ENCODE data around the gene TRIM66.

The TRIM66 gene

DNA sequence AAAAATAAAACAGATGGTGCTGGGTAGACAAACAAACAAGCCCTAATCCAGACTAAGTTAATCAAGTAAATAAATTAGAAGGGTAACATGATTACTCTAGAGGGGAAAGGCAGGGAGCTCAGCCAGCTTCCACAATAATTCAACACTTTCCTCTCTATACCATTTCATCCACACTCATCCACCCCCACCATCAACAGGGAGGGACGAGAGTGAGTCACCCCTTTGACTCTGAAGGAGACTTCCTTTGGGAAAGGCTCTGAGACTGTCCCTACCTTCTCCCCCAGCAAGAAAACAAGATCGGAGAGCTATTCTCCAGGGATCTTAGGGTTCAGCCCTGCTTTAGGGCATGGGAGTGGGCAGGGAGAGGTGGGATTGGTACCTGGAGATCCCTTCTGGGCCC is 33.1 kb downstream of the TRIM66 start:
- no peak for TF ChIP-seq TCF12 (IDR thresholded peaks at IDR 0.05; ENCODE audit: low read depth)
- TF ChIP-seq, protein P1, sequence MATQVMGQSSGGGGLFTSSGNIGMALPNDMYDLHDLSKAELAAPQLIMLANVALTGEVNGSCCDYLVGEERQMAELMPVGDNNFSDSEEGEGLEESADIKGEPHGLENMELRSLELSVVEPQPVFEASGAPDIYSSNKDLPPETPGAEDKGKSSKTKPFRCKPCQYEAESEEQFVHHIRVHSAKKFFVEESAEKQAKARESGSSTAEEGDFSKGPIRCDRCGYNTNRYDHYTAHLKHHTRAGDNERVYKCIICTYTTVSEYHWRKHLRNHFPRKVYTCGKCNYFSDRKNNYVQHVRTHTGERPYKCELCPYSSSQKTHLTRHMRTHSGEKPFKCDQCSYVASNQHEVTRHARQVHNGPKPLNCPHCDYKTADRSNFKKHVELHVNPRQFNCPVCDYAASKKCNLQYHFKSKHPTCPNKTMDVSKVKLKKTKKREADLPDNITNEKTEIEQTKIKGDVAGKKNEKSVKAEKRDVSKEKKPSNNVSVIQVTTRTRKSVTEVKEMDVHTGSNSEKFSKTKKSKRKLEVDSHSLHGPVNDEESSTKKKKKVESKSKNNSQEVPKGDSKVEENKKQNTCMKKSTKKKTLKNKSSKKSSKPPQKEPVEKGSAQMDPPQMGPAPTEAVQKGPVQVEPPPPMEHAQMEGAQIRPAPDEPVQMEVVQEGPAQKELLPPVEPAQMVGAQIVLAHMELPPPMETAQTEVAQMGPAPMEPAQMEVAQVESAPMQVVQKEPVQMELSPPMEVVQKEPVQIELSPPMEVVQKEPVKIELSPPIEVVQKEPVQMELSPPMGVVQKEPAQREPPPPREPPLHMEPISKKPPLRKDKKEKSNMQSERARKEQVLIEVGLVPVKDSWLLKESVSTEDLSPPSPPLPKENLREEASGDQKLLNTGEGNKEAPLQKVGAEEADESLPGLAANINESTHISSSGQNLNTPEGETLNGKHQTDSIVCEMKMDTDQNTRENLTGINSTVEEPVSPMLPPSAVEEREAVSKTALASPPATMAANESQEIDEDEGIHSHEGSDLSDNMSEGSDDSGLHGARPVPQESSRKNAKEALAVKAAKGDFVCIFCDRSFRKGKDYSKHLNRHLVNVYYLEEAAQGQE (IDR thresholded peaks at IDR 0.05; ENCODE audit: low read depth) = no peak
- TF ChIP-seq CEBPB (IDR thresholded peaks at IDR 0.05) = no peak
- no peak for TF ChIP-seq YY1 (IDR thresholded peaks at IDR 0.05; ENCODE audit: low read depth)
- TF ChIP-seq NFIC (IDR thresholded peaks at IDR 0.05) = no peak
- TF ChIP-seq EGR1 (IDR thresholded peaks at IDR 0.05) = no peak
- no peak for TF ChIP-seq CREB1 (IDR thresholded peaks at IDR 0.05; ENCODE audit: low read depth)
- TF ChIP-seq TEAD4 (IDR thresholded peaks at IDR 0.05) = no peak
- TF ChIP-seq, protein P2, sequence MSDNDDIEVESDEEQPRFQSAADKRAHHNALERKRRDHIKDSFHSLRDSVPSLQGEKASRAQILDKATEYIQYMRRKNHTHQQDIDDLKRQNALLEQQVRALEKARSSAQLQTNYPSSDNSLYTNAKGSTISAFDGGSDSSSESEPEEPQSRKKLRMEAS (IDR thresholded peaks at IDR 0.05) = no peak
- TF ChIP-seq RAD21 (IDR thresholded peaks at IDR 0.05; ENCODE audit: low read depth) = no peak

DNA sequence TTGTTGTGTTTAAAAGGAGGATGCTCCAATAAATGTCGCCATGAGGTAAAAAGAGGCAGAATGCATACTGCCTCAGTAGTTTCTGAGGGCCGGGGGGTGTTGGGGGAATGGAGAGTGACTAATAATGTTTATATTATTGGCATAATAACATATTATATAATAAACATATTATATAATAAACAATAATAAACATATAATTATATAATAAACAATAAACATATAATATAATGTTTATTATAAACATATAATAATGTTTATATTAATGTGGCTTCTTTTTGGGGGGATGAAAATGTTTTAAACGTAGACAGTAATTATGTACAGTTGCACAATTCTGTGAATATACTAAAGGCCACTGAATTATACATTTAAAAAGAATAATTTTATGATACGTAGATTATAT is 35.6 kb downstream of the TRIM66 start:
- TF ChIP-seq NFIC (IDR thresholded peaks at IDR 0.05) (no peak), FOXM1 (IDR thresholded peaks at IDR 0.05; ENCODE audit: borderline replicate concordance, low read depth) (no peak), CEBPB (IDR thresholded peaks at IDR 0.05) (no peak), EGR1 (IDR thresholded peaks at IDR 0.05) (no peak), ZBTB7A (IDR thresholded peaks at IDR 0.05; ENCODE audit: low read depth) (no peak), TAF1 (IDR thresholded peaks at IDR 0.05; ENCODE audit: low read depth) (no peak), CREB1 (IDR thresholded peaks at IDR 0.05; ENCODE audit: low read depth) (no peak), TCF12 (IDR thresholded peaks at IDR 0.05; ENCODE audit: low read depth) (no peak), RAD21 (IDR thresholded peaks at IDR 0.05; ENCODE audit: low read depth) (no peak), TEAD4 (IDR thresholded peaks at IDR 0.05) (no peak), YY1 (IDR thresholded peaks at IDR 0.05; ENCODE audit: low read depth) (no peak), EP300 (IDR thresholded peaks at IDR 0.05; ENCODE audit: borderline replicate concordance) (no peak)
- TF ChIP-seq, protein P2 (IDR thresholded peaks at IDR 0.05) = no peak
- TF ChIP-seq, protein P1 (IDR thresholded peaks at IDR 0.05; ENCODE audit: low read depth) = no peak
- TF ChIP-seq, protein P3, sequence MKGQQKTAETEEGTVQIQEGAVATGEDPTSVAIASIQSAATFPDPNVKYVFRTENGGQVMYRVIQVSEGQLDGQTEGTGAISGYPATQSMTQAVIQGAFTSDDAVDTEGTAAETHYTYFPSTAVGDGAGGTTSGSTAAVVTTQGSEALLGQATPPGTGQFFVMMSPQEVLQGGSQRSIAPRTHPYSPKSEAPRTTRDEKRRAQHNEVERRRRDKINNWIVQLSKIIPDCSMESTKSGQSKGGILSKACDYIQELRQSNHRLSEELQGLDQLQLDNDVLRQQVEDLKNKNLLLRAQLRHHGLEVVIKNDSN (IDR thresholded peaks at IDR 0.05) = no peak

DNA sequence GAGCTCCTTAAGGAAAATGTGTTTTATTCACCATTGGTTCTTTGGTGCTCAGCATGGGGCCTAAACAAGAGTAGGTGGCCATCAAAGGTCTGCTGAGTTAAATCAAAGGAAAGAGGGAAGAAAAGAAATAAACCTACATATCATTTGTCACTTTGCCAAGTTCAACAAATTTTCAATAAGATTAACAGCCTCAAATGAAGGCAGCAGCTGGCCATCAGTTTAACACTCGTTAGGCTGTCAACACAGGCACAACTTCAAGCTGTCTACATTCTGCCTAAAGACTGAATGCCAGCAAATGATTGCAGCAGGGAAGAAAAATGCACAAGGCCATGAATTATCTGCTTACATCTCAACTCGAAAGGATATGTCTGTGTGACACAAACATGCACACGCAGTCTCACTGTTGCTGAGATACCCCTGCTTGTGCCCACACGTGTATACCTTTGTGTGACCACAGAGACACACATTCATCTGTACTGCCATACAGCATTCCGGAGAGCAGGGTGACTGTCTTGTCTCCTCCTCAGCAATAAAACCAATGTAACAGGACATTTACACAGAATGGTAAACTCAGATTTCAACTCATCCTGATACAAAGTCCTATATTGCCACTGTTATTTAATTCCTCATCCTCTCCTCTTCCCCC is 40.1 kb downstream of the TRIM66 start:
- TF ChIP-seq YY1 (IDR thresholded peaks at IDR 0.05; ENCODE audit: low read depth) (no peak), NFIC (IDR thresholded peaks at IDR 0.05) (no peak), ZBTB7A (IDR thresholded peaks at IDR 0.05; ENCODE audit: low read depth) (no peak), TEAD4 (IDR thresholded peaks at IDR 0.05) (no peak), FOXM1 (IDR thresholded peaks at IDR 0.05; ENCODE audit: borderline replicate concordance, low read depth) (no peak)
- TF ChIP-seq, protein P3 (IDR thresholded peaks at IDR 0.05) = no peak
- TF ChIP-seq, protein P1 (IDR thresholded peaks at IDR 0.05; ENCODE audit: low read depth) = no peak

DNA sequence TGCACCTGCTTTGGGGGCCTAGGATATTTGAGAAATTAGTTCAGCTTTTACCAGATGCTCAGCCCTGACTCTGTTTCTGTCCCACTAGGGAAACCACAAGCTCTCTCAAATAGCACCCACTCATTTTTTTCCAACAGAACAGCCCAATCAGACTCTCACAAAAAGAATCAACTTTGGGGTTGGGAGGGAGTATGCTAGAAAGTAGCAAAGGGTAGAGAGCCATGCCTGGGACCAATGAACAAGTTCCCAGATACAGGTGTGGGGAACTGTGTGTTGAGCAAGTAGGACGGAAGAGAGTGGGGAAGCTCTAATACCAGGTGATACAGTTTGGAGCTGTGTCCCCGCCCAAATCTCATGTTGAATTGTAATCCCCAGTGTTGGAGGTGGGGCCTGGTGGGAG is 41.1 kb downstream of the TRIM66 start:
- TF ChIP-seq EGR1 (IDR thresholded peaks at IDR 0.05) (no peak), NFIC (IDR thresholded peaks at IDR 0.05) (no peak), RAD21 (IDR thresholded peaks at IDR 0.05; ENCODE audit: low read depth) (no peak), TAF1 (IDR thresholded peaks at IDR 0.05; ENCODE audit: low read depth) (no peak), CEBPB (IDR thresholded peaks at IDR 0.05) (no peak), TEAD4 (IDR thresholded peaks at IDR 0.05) (no peak), EP300 (IDR thresholded peaks at IDR 0.05; ENCODE audit: borderline replicate concordance) (no peak), ZBTB7A (IDR thresholded peaks at IDR 0.05; ENCODE audit: low read depth) (no peak), FOXM1 (IDR thresholded peaks at IDR 0.05; ENCODE audit: borderline replicate concordance, low read depth) (no peak), TCF12 (IDR thresholded peaks at IDR 0.05; ENCODE audit: low read depth) (no peak), CREB1 (IDR thresholded peaks at IDR 0.05; ENCODE audit: low read depth) (no peak), YY1 (IDR thresholded peaks at IDR 0.05; ENCODE audit: low read depth) (no peak)
- TF ChIP-seq, protein P2 (IDR thresholded peaks at IDR 0.05) = no peak
- TF ChIP-seq, protein P1 (IDR thresholded peaks at IDR 0.05; ENCODE audit: low read depth) = no peak
- TF ChIP-seq, protein P3 (IDR thresholded peaks at IDR 0.05) = no peak
